Measurements from ENCODE around the gene LRFN5.
"Not testable (repeated sequence)": the region's sequence is repeated elsewhere in the genome, so short reads cannot be mapped to it uniquely, and the experiment has no call there.

LRFN5 gene

DNA sequence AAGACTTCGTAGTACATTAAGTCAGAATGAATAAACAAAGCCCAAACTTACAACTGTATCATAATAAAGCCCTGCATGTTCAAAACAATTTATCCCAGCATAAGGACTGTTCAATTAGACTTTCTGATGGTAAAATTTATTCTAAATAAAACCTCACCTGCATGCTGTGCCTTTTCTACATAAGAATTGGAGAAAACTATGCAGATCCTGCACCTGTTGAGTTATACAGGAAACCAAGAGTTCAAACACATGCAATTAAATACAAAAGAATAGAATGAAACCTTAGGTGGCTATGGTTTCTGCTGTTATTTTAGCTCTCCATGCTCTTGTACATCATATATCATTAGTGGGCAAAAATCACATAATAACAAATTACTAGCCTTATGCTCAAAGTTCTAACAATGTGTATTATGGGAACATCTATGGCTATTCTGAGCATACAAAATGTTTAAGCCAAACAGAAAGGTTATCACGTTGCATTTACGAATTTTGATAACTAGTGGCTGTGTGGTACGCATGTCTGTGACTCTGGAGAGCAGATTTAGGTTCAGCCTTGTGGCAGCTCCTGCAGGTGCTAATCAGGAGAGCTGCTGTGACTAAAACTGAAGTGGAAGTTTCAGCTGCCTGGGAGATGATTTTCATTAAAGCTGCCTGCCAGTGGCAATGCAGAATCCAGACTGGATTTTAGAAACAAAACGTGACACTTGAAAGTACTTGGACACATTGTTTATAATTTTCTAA, 36.1 kb upstream of the LRFN5 start:
- H3K9ac ChIP-seq: no peak overlapping the region
- H4K20me1 ChIP-seq (ENCODE audit: insufficient read depth): no peaks in the 10 kb centered on the region
- H3K27me3 ChIP-seq (ENCODE audit: insufficient read depth, low read depth): no peaks in the 10 kb centered on the region
- H3K27ac ChIP-seq: no peak overlapping the region
- no peak overlapping the region for H3K4me2 ChIP-seq
- H3K4me3 ChIP-seq (IDR thresholded peaks at IDR 0.05; ENCODE audit: insufficient read depth, low read depth, low read length): no peak overlapping the region
- no peaks in the 10 kb centered on the region for H3K36me3 ChIP-seq (ENCODE audit: insufficient read depth)
- TF ChIP-seq, protein P1, sequence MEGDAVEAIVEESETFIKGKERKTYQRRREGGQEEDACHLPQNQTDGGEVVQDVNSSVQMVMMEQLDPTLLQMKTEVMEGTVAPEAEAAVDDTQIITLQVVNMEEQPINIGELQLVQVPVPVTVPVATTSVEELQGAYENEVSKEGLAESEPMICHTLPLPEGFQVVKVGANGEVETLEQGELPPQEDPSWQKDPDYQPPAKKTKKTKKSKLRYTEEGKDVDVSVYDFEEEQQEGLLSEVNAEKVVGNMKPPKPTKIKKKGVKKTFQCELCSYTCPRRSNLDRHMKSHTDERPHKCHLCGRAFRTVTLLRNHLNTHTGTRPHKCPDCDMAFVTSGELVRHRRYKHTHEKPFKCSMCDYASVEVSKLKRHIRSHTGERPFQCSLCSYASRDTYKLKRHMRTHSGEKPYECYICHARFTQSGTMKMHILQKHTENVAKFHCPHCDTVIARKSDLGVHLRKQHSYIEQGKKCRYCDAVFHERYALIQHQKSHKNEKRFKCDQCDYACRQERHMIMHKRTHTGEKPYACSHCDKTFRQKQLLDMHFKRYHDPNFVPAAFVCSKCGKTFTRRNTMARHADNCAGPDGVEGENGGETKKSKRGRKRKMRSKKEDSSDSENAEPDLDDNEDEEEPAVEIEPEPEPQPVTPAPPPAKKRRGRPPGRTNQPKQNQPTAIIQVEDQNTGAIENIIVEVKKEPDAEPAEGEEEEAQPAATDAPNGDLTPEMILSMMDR (conservative IDR thresholded peaks at IDR 0.05; ENCODE audit: low read depth, low read length): no peak
- no peaks in the 10 kb centered on the region for H3K79me2 ChIP-seq (ENCODE audit: insufficient read depth, low read depth)
- H3K4me1 ChIP-seq (ENCODE audit: low read depth, poor library complexity, severe bottlenecking): no peaks in the 10 kb centered on the region
- H2AFZ ChIP-seq (ENCODE audit: low read depth): no peak overlapping the region

DNA sequence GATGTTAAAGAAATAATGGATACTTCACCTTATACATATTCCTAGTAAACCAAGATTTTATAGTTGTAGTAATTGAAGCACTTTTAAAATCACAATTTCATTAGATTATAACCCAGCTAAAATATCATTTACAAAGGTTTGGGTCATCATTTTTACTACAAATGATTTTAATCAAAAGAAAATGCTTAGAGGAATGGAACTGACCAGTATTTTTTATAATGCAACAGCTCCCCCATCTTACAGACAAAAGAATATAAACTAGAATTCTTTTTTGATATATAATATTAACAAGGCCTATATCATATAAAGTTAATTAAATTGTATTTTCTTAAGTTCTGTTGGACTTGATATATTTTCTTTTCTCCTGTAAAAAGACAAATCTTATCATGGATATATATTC, 20.4 kb upstream of the LRFN5 start:
- H2AFZ ChIP-seq (ENCODE audit: low read depth): no peak overlapping the region

DNA sequence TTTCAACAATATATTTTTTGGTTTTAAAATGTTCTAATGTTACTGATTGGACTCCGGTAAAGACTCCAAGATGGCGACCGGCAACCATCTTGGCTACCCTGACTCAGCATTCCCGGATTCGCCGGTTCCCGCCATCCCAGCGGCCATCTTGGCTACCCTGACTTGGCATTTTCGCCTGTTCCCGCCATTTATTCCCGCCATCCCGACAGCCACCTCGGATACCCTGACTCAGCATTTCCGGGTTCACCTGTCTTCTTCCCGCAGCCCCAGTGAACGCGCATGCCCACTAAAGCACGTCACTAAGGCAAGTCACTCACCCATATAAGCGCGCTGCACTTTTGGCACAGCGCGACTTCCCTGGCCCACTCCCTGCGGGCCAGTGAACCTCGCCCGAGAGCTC, 9.0 kb upstream of the LRFN5 start:
- no peaks in the 10 kb centered on the region for H4K20me1 ChIP-seq (ENCODE audit: insufficient read depth)
- H2AFZ ChIP-seq (ENCODE audit: low read depth): no peak overlapping the region
- TF ChIP-seq, protein P1 (conservative IDR thresholded peaks at IDR 0.05; ENCODE audit: low read depth, low read length): no peak
- H3K4me2 ChIP-seq: no peak overlapping the region
- H3K4me1 ChIP-seq (ENCODE audit: low read depth, poor library complexity, severe bottlenecking): no peaks in the 10 kb centered on the region
- no peaks in the 10 kb centered on the region for H3K27me3 ChIP-seq (ENCODE audit: insufficient read depth, low read depth)
- H3K4me3 ChIP-seq (IDR thresholded peaks at IDR 0.05; ENCODE audit: insufficient read depth, low read depth, low read length): no peak overlapping the region
- H3K9ac ChIP-seq: no peak overlapping the region
- H3K79me2 ChIP-seq (ENCODE audit: insufficient read depth, low read depth): no peaks in the 10 kb centered on the region
- H3K36me3 ChIP-seq (ENCODE audit: insufficient read depth): no peaks in the 10 kb centered on the region
- H3K27ac ChIP-seq: no peak overlapping the region

More for the DNA sequence above, 20.4 kb upstream of the LRFN5 start:
- no peak overlapping the region for H3K9ac ChIP-seq
- H4K20me1 ChIP-seq (ENCODE audit: insufficient read depth): no peaks in the 10 kb centered on the region
- H3K4me2 ChIP-seq: no peak overlapping the region
- TF ChIP-seq, protein P1 (conservative IDR thresholded peaks at IDR 0.05; ENCODE audit: low read depth, low read length): no peak
- no peaks in the 10 kb centered on the region for H3K4me1 ChIP-seq (ENCODE audit: low read depth, poor library complexity, severe bottlenecking)
- no peaks in the 10 kb centered on the region for H3K27me3 ChIP-seq (ENCODE audit: insufficient read depth, low read depth)
- no peak overlapping the region for H3K4me3 ChIP-seq (IDR thresholded peaks at IDR 0.05; ENCODE audit: insufficient read depth, low read depth, low read length)
- no peaks in the 10 kb centered on the region for H3K36me3 ChIP-seq (ENCODE audit: insufficient read depth)
- no peaks in the 10 kb centered on the region for H3K79me2 ChIP-seq (ENCODE audit: insufficient read depth, low read depth)
- H3K27ac ChIP-seq: no peak overlapping the region

DNA sequence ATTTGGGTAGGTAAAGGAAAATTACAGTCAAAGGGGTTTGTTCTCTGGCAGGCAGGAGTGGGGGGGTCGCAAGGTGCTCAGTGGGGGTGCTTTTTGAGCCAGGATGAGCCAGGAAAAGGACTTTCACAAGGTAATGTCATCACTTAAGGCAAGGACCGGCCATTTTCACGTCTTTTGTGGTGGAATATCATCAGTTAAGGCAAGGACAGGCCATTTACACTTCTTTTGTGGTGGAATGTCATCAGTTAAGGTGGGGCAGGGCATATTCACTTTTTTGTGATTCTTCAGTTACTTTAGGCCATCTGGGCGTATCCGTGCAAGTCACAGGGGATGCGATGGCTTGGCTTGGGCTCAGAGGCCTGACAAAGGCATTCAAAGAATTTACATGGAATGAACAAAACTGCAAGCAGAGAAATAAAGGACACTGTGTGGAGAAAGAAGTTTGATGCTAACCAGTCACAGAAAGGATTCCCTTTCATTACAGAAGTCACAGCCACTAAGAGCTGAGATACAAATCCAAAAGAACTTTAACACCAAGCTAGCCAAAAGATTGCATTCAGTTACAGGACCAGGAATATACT, 6.8 kb upstream of the LRFN5 start:
- H3K9ac ChIP-seq; H4K20me1 ChIP-seq (ENCODE audit: insufficient read depth); H3K4me3 ChIP-seq (IDR thresholded peaks at IDR 0.05; ENCODE audit: insufficient read depth, low read depth, low read length); H3K36me3 ChIP-seq (ENCODE audit: insufficient read depth); H3K4me2 ChIP-seq; H3K79me2 ChIP-seq (ENCODE audit: insufficient read depth, low read depth); H2AFZ ChIP-seq (ENCODE audit: low read depth); H3K27me3 ChIP-seq (ENCODE audit: insufficient read depth, low read depth); H3K27ac ChIP-seq; H3K4me1 ChIP-seq (ENCODE audit: low read depth, poor library complexity, severe bottlenecking): not testable (repeated sequence)
